Right kidney (tissue), 1 donor: Measurements from ENCODE around the gene SCAPER.

Source experiments
- DNase-seq: peaks from one replicate; pipeline ENCODE4 v3.0.0-alpha.2; 2016

SCAPER gene

GRCh38 chr15:76398317-76399104, 506.6 kb downstream of the SCAPER start:
- no peak for DNase-seq

DNA sequence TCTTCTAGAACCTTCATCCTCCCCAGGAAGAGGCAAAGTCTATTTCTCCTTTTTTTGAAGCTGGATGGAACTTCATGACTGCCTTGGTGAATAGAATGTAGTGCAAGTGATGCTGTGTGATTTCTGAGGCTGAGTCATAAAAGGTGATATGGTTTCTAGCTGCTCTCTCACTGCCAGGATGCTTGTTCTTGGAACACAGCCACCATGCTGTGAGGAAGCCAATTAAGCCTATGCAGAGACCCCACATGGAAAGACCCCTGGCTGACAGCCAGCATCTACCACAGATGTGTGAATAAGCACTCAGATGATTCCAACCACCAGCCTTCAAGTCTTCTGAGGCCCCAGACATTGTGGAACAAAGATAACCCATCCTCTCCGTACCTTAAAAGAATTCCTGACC, 511.5 kb downstream of the SCAPER start:
- no peak for DNase-seq

DNA sequence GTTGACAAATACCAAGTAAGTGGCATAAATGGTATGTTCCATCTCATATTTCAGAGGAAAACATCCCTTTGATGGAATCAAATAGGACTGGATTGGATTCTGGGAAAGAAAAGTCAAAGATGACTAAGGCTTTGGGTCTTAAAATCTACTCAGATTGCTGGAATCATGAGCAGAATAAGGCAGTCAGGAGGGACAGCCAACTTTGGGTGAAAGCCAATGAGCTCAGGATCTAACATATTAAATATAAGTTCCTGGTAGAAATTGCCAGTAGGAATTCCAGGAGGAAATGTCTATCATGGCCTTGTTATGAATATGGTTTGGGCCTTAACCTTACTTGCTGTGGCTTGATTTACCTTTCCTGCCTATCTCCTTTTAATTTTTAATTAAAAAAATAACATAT, 513.3 kb downstream of the SCAPER start:
- no peak for DNase-seq

DNA sequence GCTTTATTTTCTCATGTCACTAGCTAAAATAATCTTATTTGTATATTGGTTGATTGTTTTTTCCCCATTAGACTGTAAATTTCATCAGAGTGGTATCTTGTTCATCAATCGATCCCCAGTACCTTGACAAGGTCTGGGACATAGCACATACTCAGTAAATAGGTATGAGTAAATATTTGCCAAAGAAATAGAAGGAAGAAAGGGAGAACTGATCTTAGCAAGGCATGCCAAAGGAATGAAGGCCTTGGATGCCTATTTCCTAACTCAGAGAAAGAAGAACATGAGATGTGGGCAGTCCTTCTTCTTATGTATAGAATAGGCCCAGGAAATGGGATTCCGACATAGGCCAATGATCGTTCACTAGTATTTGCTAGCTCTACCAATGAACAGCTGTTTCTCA, 513.8 kb downstream of the SCAPER start:
- DNase-seq: no peak

- DNase-seq: no peak
Observed at GRCh38 chr15:76390571-76390970, 514.6 kb downstream of the SCAPER start.

DNA sequence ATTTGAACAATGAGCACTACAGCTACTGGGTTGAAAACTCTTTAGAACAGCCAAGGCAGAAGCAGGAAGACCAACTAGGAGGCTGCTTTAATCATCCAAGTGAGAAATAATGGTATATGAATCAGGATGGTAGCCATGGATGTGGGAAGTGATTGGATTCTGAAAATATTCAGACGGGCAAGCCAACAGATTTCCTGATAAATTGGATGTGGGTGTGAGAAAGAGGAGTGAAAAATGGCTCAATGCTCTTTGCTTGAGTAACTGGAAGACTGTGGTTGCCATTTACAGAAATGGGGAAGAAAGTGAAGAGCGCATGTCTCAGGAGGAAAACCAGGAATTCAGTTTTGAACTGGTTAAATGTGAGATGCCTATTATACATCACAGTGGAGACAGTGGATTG, 518.2 kb downstream of the SCAPER start:
- no peak for DNase-seq

GRCh38 chr15:76386178-76386577, 519.0 kb downstream of the SCAPER start:
- DNase-seq: no peak

DNA sequence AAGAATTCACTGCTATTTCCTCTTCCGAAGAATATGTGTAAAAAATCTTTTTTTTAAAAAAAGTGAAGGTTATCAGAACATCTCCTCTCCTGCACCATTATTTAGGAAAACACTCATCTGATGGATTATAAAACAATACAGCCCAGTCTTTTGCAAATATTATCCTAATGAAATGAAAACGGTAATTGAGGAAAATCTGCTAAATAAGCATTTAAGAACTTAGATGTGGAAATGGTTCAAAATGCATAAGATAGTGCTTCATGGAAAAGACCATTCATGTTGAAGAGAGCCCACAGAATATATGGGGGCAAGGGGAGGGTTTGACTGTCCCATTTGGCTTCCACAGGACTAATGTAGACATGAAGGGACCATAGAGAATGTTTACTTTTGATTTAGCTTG, 520.7 kb downstream of the SCAPER start:
- no peak for DNase-seq

- DNase-seq: no peak
Observed at GRCh38 chr15:76382987-76383728, 522.0 kb downstream of the SCAPER start.

- no peak for DNase-seq
Observed at GRCh38 chr15:76381366-76381765, 523.8 kb downstream of the SCAPER start.

- no peak for DNase-seq
Observed at GRCh38 chr15:76380249-76380648, 524.9 kb downstream of the SCAPER start.

DNA sequence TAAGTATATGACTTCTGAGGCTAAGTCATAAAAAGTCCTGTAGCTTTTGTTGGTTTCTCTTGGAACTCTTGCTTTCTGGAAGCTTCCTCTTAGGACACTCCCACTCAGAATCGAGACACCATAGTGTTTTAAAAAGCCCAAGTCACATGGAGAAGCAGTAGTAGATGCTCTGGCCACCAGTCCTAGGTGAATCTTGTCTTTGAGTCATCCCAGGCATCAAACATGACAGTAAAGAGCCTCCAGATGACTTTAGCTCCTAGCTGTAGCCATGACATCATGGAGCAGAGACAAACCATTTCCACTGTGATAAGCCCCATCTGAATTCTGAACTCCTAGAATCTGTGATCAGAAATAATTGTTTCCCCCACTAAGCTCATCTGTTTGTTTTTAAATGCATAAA, 526.4 kb downstream of the SCAPER start:
- DNase-seq: no peak

DNA sequence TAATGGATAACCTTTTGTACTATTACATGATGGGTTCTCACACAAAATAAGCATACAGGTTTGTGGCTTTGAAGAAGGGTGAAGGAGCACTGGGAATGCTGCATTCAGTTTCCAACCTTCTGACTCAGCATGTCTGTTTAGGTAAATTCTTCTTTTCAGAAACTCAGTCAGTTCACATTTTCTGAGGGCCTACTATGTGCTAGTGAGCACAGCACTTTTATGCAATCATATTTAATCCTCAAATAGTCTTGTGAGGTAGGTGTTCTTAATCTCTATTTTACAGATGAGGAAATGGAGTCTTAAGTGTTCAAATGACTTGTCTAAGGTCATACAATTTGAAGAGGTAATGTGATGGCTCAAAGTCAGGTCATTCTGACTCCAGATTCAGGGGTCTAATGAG, 527.4 kb downstream of the SCAPER start:
- DNase-seq: no peak

DNA sequence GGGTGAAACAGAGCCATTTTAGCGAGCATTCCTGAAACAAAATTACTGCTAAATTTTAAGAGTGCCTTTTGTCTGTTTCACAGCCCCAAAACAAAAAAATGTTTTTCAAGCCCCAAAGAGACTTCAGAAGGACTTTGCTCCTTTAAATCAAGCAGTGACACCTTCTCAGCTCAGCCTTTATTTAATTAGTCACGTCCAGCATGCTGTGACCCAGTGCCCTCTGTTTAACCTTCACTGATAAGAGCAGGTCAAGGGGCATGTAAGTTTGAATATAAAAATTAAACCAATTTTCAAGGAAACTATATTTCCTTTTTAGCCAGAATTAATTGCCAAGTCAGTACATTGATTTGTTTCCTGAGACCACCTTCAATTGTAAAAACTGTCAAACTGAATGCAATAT, 527.9 kb downstream of the SCAPER start:
- no peak for DNase-seq

DNA sequence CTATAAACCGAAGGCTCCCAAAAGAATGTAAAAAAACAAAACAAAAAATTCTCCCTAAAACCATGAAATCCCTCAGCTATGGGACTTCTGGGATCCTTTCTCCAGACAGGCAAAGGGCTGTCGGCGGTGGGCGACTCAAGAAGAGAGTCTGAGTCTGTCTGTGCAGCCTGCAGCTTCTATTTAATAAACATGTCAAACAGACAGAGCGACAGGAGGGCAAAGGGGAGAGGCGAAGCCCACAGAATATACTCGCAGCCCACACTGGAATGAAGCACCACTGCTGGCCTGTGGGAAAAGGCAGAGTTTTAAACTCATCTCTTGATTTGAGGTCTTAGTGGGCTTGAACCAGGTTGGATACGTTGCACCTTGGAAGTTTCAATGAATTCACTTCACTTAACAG, 528.3 kb downstream of the SCAPER start:
- no peak for DNase-seq

DNA sequence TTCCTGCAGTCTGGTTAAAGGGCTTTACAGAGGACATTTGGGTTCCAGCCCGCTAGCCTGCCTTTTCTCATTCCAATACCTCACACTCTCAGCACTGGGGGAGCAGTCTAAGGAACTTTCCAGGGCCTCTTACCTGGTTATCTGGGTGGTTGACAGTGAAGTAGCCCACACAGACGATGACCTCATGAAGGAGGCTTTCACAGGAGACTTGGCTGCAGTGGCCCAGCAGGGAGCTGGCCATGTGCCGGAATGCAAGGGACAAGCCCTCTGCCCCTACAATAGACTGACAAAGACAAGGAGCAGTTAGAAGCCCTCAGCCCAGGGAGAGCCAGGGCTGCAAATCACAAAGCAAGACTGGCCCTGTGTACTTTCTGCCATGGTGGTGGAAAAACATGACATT, 529.1 kb downstream of the SCAPER start:
- DNase-seq: no peak

DNA sequence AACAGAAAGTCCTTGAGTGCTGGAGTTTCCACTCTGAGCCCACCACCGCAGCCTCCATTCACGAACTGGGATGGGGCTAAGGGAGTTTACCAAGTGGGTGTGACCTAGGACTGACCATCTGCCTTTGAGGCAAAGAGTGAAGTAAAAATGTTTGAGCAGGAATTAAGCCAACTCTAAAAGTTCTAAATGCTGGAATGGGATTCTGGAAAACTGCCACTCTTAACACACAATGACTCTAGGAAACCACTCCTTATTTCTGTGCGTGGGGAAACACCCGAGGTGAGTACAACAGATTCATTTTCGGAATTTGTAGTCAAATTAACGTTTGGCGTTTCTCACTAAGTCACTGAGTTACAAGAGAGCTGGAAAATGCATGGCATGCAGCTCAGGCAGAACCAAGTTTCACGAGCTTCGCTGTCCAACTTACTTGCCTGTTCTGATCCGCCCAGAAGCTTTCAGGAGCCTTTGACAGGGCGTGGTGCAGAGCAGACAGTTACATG, 537.0 kb downstream of the SCAPER start:
- no peak for DNase-seq

DNA sequence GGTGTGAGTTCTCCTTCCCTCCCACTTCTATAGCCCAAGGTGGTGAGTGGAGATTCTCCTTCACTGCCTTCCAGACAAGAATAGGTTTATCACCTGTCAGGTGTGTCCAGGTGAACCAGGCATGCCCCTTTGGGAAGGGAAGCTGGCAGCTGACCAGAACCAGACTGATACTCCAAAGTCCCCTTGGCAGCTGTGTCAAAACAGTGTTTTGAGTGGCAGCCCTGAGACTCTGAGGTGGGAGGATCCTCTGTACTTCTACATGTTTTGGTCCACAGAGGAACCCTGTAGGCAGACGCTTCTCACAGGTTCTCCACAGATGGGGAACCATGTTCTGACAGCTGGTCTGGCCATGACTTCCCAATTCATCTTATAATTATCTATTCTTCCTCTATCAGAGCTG, 538.4 kb downstream of the SCAPER start:
- DNase-seq: no peak

- no peak for DNase-seq
Observed at GRCh38 chr15:76363251-76363650, 541.9 kb downstream of the SCAPER start.

GRCh38 chr15:76360416-76360815, 544.7 kb downstream of the SCAPER start:
- no peak for DNase-seq

- DNase-seq: no peak
Observed at GRCh38 chr15:76359152-76359551, 546.0 kb downstream of the SCAPER start.

GRCh38 chr15:76358453-76358852, 546.7 kb downstream of the SCAPER start:
- DNase-seq: no peak

DNA sequence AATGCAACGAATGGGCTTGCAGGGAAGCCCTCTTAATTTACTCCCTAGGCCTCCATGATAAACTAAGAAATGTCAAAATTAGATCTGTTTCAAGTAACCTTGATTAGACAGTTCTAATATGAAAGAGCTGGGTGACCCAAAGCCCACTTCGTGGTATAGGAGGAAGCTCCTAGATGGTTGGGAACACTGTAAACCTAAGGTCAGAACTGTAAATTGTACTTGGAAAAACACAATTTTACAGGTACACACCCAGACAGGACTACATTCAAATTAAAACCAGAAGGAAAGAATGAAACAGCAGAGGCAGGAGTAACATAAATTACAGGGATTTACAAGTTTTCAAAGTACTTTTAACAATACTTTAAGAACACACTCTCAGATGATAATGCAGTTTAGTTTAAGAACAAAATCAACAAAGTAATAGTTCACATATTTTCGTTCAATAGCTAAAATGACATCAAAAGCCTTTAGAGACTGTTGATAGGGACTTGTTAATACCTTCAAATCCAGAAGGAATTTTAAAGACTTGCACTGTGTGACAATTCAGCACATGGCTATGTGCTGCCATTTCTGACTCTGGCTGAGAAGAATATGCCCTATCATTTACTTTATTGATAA, 550.2 kb downstream of the SCAPER start:
- DNase-seq: no peak
